ENCODE measurements around the gene SNCAIP. TPM values are rescaled to one million over a fixed set of nuclear protein-coding genes. Genes with fewer than 3 reads are reported as not detected.

The SNCAIP gene
- total and polyA plus RNA-seq, 2 experiments from 2014 or later = 6.1 to 11.9 TPM

- no peak for TF ChIP-seq EZH2 (IDR thresholded peaks at IDR 0.05; ENCODE audit: low read depth, unreplicated experiment)
- H3K9me2 ChIP-seq (ENCODE audit: insufficient read depth) = peaks cover 11% of the 10 kb centered on the region
- H3K27ac Mint-ChIP-seq = no peak overlapping the region
- H2AFZ ChIP-seq = no peak overlapping the region
- no peak overlapping the region for H3K4me3 Mint-ChIP-seq
- no peaks in the 10 kb centered on the region for H3K79me2 ChIP-seq (replicated peaks; ENCODE audit: insufficient read depth)
- no peaks in the 10 kb centered on the region for H3K27me3 ChIP-seq (ENCODE audit: insufficient read depth)
- H3F3A ChIP-seq (replicated peaks; ENCODE audit: low read depth) = no peaks in the 10 kb centered on the region
- no peaks in the 10 kb centered on the region for H3K27me3 Mint-ChIP-seq (ENCODE audit: insufficient read depth, low read depth, poor library complexity)
- ATAC-seq = no peak
- no peak overlapping the region for H3K4me3 ChIP-seq
- H3K4me1 Mint-ChIP-seq = peaks cover 30% of the 10 kb centered on the region
- no peaks in the 10 kb centered on the region for H3K36me3 Mint-ChIP-seq (ENCODE audit: low read depth)
- H3K9me3 Mint-ChIP-seq = no peaks in the 10 kb centered on the region
- H3K4me2 ChIP-seq = no peak overlapping the region
- no peak overlapping the region for H3K27ac ChIP-seq (ENCODE audit: low read depth)
- H3K4me1 ChIP-seq (ENCODE audit: insufficient read depth) = peaks cover 10% of the 10 kb centered on the region
- H4K20me1 ChIP-seq (replicated peaks; ENCODE audit: insufficient read depth) = no peaks in the 10 kb centered on the region
- no peak for DNase-seq (ENCODE audit: low spot score)
- H3K36me3 ChIP-seq (ENCODE audit: insufficient read depth) = no peaks in the 10 kb centered on the region
Measured at GRCh38 chr5:122434205-122434970, 122.4 kb downstream of the SNCAIP start.

GRCh38 chr5:122435234-122435633, 123.2 kb downstream of the SNCAIP start:
- peaks cover 28% of the 10 kb centered on the region for H3K4me1 Mint-ChIP-seq
- no peaks in the 10 kb centered on the region for H3K79me2 ChIP-seq (replicated peaks; ENCODE audit: insufficient read depth)
- peaks cover 11% of the 10 kb centered on the region for H3K9me2 ChIP-seq (ENCODE audit: insufficient read depth)
- no peaks in the 10 kb centered on the region for H3K9me3 Mint-ChIP-seq
- no peak overlapping the region for H3K27ac ChIP-seq (ENCODE audit: low read depth)
- no peak overlapping the region for H3K4me3 Mint-ChIP-seq
- H3K36me3 Mint-ChIP-seq (ENCODE audit: low read depth) = no peaks in the 10 kb centered on the region
- H3K27me3 ChIP-seq (ENCODE audit: insufficient read depth) = no peaks in the 10 kb centered on the region
- H3K4me2 ChIP-seq = no peak overlapping the region
- H3K27me3 Mint-ChIP-seq (ENCODE audit: insufficient read depth, low read depth, poor library complexity) = no peaks in the 10 kb centered on the region
- ATAC-seq (no peak), DNase-seq (ENCODE audit: low spot score) (no peak)
- TF ChIP-seq POLR2AphosphoS5 (IDR thresholded peaks at IDR 0.05; ENCODE audit: low read depth) = no peak
- no peak for TF ChIP-seq REST (IDR thresholded peaks at IDR 0.05; ENCODE audit: unreplicated experiment)
- no peak for TF ChIP-seq ZNF462 (CRISPR knock-in tag; IDR thresholded peaks at IDR 0.05)
- TF ChIP-seq CTCF (conservative IDR thresholded peaks at IDR 0.05; ENCODE audit: low read depth in 2 of 2) = no peak
- TF ChIP-seq NANOG (IDR thresholded peaks at IDR 0.05; ENCODE audit: borderline replicate concordance) = no peak
- TF ChIP-seq EZH2 (IDR thresholded peaks at IDR 0.05; ENCODE audit: low read depth, unreplicated experiment) = no peak
- no peak for TF ChIP-seq STAT1 (IDR thresholded peaks at IDR 0.05; ENCODE audit: unreplicated experiment)
- no peak for TF ChIP-seq ZNF114 (CRISPR knock-in tag; IDR thresholded peaks at IDR 0.05)
- no peak overlapping the region for H3K4me3 ChIP-seq
- H3K27ac Mint-ChIP-seq = peak overlapping the region; percentile 41; the same call in 1 of the 2 replicates
- H4K20me1 ChIP-seq (replicated peaks; ENCODE audit: insufficient read depth) = no peaks in the 10 kb centered on the region
- H3K4me1 ChIP-seq (ENCODE audit: insufficient read depth) = peaks cover 8% of the 10 kb centered on the region
- no peaks in the 10 kb centered on the region for H3K36me3 ChIP-seq (ENCODE audit: insufficient read depth)
- H3F3A ChIP-seq (replicated peaks; ENCODE audit: low read depth) = no peaks in the 10 kb centered on the region
- no peak overlapping the region for H2AFZ ChIP-seq

Data from GM23338 (cell line).